Peyer's patch (tissue), 4 donors: Measurements from ENCODE around the gene AGAP4. TPM values are rescaled to one million over a fixed set of nuclear protein-coding genes. Genes with fewer than 3 reads are reported as not detected.
"Not testable (repeated sequence)": the region's sequence is repeated elsewhere in the genome, so short reads cannot be mapped to it uniquely, and the experiment has no call there.

Experiments used
- DNase-seq, 3 donors: peaks; one replicate each; pipeline ENCODE4 v3.0.0-alpha.2; 2017 to 2019
- H3K27ac ChIP-seq, 4 donors: fragments of 200-600 bp; sonication (generic); one replicate each; pipeline ENCODE4 v1.5.1; 2016 to 2019
- H3K27me3 ChIP-seq, 2 donors: fragments of 200-600 bp; sonication (generic); one replicate each; pipeline ENCODE4 v1.5.1; 2019
- H3K36me3 ChIP-seq, 3 donors: fragments of 200-600 bp; sonication (generic); one replicate each; pipeline ENCODE4 v1.5.1; 2016 to 2019
- H3K4me1 ChIP-seq, 4 donors: fragments of 200-600 bp; sonication (generic); one replicate each; pipeline ENCODE4 v1.5.1; 2016 to 2019
- H3K4me3 ChIP-seq, 4 donors: fragments of 200-600 bp; sonication (generic); 1 replicate in 3 of 4; 2 replicates in 1 of 4; pipeline ENCODE4 v1.5.1; 2016 to 2019; ENCODE audit warnings: mild to moderate bottlenecking in 1 of 4
- H3K9me3 ChIP-seq, 4 donors: fragments of 200-600 bp; sonication (generic); one replicate each; pipeline ENCODE4 v1.5.1; 2016 to 2019; ENCODE audit warnings: mild to moderate bottlenecking in 1 of 4
- CTCF ChIP-seq, 6 experiments: fragments of 450-650 bp in 4 of 6; fragments of 200-600 bp in 2 of 6; sonication (generic) in 1 of 6; IDR thresholded peaks; one replicate each; pipeline ENCODE4 v1.5.1; 2017 to 2019; ENCODE audit warnings: antibody characterized with exemption in 6 of 6, mild to moderate bottlenecking in 3 of 6, moderate library complexity in 1 of 6
- POLR2A ChIP-seq, 2 donors: fragments of 450-650 bp; IDR thresholded peaks; one replicate each; pipeline ENCODE4 v1.5.1; 2017; ENCODE audit warnings: antibody characterized with exemption in 2 of 2, mild to moderate bottlenecking in 2 of 2, moderate library complexity in 2 of 2
- total RNA-seq, 4 donors: library from RNA; depleted of rRNA; stranded (reverse); fragments of >200 nt; gene quantifications; one replicate each; pipeline ENCODE4 v1.1.0, GENCODE V29; 2016

AGAP4 gene
- total RNA-seq, 4 donors from 2014 or later, result 17.0 to 59.4 (median 47.4) TPM

- Histone ChIP-seq H3K36me3 (no peaks in the 10 kb centered on the region), H3K4me3 (no peak overlapping the region), H3K27me3 (no peaks in the 10 kb centered on the region), H3K4me1 (no peaks in the 10 kb centered on the region), H3K9me3 (no peaks in the 10 kb centered on the region), H3K27ac (no peak overlapping the region)
- TF ChIP-seq CTCF (IDR thresholded peaks at IDR 0.05), result no peak
- no peak for TF ChIP-seq POLR2A (IDR thresholded peaks at IDR 0.05)
- no peak for DNase-seq
These were observed 27.7 kb downstream of the AGAP4 start for GRCh38 chr10:45819552-45819951.

GRCh38 chr10:45817912-45818311, 29.4 kb downstream of the AGAP4 start:
- Histone ChIP-seq H3K9me3 (no peaks in the 10 kb centered on the region), H3K4me3 (no peak overlapping the region)
- TF ChIP-seq CTCF (IDR thresholded peaks at IDR 0.05) (no peak), POLR2A (IDR thresholded peaks at IDR 0.05) (no peak)

GRCh38 chr10:45817130-45817859, 30.0 kb downstream of the AGAP4 start:
- H3K4me3 ChIP-seq, result no peak overlapping the region
- DNase-seq, result no peak
- TF ChIP-seq CTCF (IDR thresholded peaks at IDR 0.05), result no peak
- TF ChIP-seq POLR2A (IDR thresholded peaks at IDR 0.05), result no peak

More at GRCh38 chr10:45817912-45818311, 29.4 kb downstream of the AGAP4 start:
- Histone ChIP-seq H3K36me3 (no peaks in the 10 kb centered on the region), H3K27ac (no peak overlapping the region), H3K27me3 (no peaks in the 10 kb centered on the region), H3K4me1 (no peaks in the 10 kb centered on the region)
- no peak for DNase-seq

GRCh38 chr10:45814146-45814545, 33.2 kb downstream of the AGAP4 start:
- H3K27ac ChIP-seq, H3K9me3 ChIP-seq, DNase-seq, H3K27me3 ChIP-seq, H3K4me3 ChIP-seq, H3K36me3 ChIP-seq, H3K4me1 ChIP-seq: not testable (repeated sequence)

More at GRCh38 chr10:45817130-45817859, 30.0 kb downstream of the AGAP4 start:
- Histone ChIP-seq H3K9me3 (no peaks in the 10 kb centered on the region), H3K4me1 (no peaks in the 10 kb centered on the region), H3K27ac (no peak overlapping the region), H3K36me3 (no peaks in the 10 kb centered on the region), H3K27me3 (no peaks in the 10 kb centered on the region)

- H3K36me3 ChIP-seq, H3K4me3 ChIP-seq: not testable (repeated sequence)
These were observed 34.3 kb downstream of the AGAP4 start for GRCh38 chr10:45812959-45813358.

GRCh38 chr10:45811075-45811474, 36.2 kb downstream of the AGAP4 start:
- TF ChIP-seq CTCF (IDR thresholded peaks at IDR 0.05), result no peak
- no peak for TF ChIP-seq POLR2A (IDR thresholded peaks at IDR 0.05)
- Histone ChIP-seq H3K27me3 (no peaks in the 10 kb centered on the region), H3K9me3 (no peaks in the 10 kb centered on the region), H3K27ac (no peak overlapping the region), H3K4me1 (no peaks in the 10 kb centered on the region), H3K36me3 (no peaks in the 10 kb centered on the region), H3K4me3 (no peak overlapping the region)
- DNase-seq, result no peak

More at GRCh38 chr10:45812959-45813358, 34.3 kb downstream of the AGAP4 start:
- not testable (repeated sequence) for H3K27me3 ChIP-seq, DNase-seq, H3K27ac ChIP-seq, H3K9me3 ChIP-seq, H3K4me1 ChIP-seq

- no peaks in the 10 kb centered on the region for H3K4me1 ChIP-seq
- TF ChIP-seq CTCF (IDR thresholded peaks at IDR 0.05) (no peak), POLR2A (IDR thresholded peaks at IDR 0.05) (no peak)
- no peak overlapping the region for H3K4me3 ChIP-seq
- no peak for DNase-seq
- H3K27ac ChIP-seq, result no peak overlapping the region
- no peaks in the 10 kb centered on the region for H3K36me3 ChIP-seq
- no peaks in the 10 kb centered on the region for H3K27me3 ChIP-seq
- H3K9me3 ChIP-seq, result no peaks in the 10 kb centered on the region
These were observed 37.5 kb downstream of the AGAP4 start for GRCh38 chr10:45809837-45810236.

- not testable (repeated sequence) for H3K9me3 ChIP-seq, DNase-seq, H3K27me3 ChIP-seq, H3K36me3 ChIP-seq, H3K4me3 ChIP-seq, H3K27ac ChIP-seq, H3K4me1 ChIP-seq
These were observed 42.3 kb downstream of the AGAP4 start for GRCh38 chr10:45804996-45805395.

- H3K27me3 ChIP-seq, H3K9me3 ChIP-seq, H3K4me1 ChIP-seq, H3K4me3 ChIP-seq, H3K36me3 ChIP-seq, H3K27ac ChIP-seq, DNase-seq: not testable (repeated sequence)
These were observed 44.0 kb downstream of the AGAP4 start for GRCh38 chr10:45803060-45804010.
